RWPE1 (cell line): ENCODE data around the gene DAGLB.
"Not testable (repeated sequence)": the region's sequence is repeated elsewhere in the genome, so short reads cannot be mapped to it uniquely, and the experiment has no call there.

Source experiments
- CTCF ChIA-PET: fragments of 350-600 bp; sonication (Branson Sonifier 250); formaldehyde crosslinking; extraction: SDS; loops from one replicate; lab custom pipeline; 2021; lab: Yijun Ruan, JAX
- POLR2A ChIA-PET: fragments of 400-600 bp; formaldehyde crosslinking; extraction: SDS; loops from one replicate; lab custom pipeline; 2020; ENCODE audit warnings: antibody characterized with exemption; ENCODE audit not compliant: low non-redundant PET; lab: Yijun Ruan, JAX
- DNase-seq: peaks from one replicate; pipeline ENCODE4 v3.0.0; 2012; ENCODE audit warnings: low spot score
- H3K27ac ChIP-seq: fragments of 450-650 bp; 2 replicates; pipeline ENCODE4 v1.5.1; 2017
- CTCF ChIP-seq: fragments of 450-650 bp; conservative IDR thresholded peaks from 2 replicates; pipeline ENCODE4 v1.5.1; 2017; ENCODE audit warnings: low read depth, mild to moderate bottlenecking

The DAGLB gene

GRCh38 chr7:6465862-6466261 lies 18.1 kb upstream of the DAGLB start:
- no peak overlapping the region for H3K27ac ChIP-seq
- no peak for TF ChIP-seq CTCF
- ChIA-PET CTCF (interaction anchor here (0.6 kb wide), 1 partner anchor 785 kb away, joined by 6 read pairs; no protein-coding TSS in a partner anchor), POLR2A (no interaction called here)
- no peak for DNase-seq

- DNase-seq, CTCF ChIA-PET, POLR2A ChIA-PET: not testable (repeated sequence)
These were observed 15.9 kb upstream of the DAGLB start for GRCh38 chr7:6463609-6464008.

GRCh38 chr7:6461946-6462550 lies 14.3 kb upstream of the DAGLB start:
- TF ChIP-seq CTCF = no peak
- no peak overlapping the region for H3K27ac ChIP-seq
- CTCF ChIA-PET = no interaction called here
- DNase-seq = no peak
- POLR2A ChIA-PET = no interaction called here

More at GRCh38 chr7:6463609-6464008, 15.9 kb upstream of the DAGLB start:
- H3K27ac ChIP-seq = not testable (repeated sequence)

- ChIA-PET CTCF (interaction anchor here (0.7 kb wide), 1 partner anchor 17 kb away, joined by 4 read pairs; no protein-coding TSS in a partner anchor), POLR2A (interaction anchor here (0.6 kb wide), 1 partner anchor 13 kb away, joined by 10 read pairs; the partner anchor contains the start of gene DAGLB)
- no peak overlapping the region for H3K27ac ChIP-seq
- no peak for DNase-seq
- no peak for TF ChIP-seq CTCF
These were observed 13.3 kb upstream of the DAGLB start for GRCh38 chr7:6460990-6461584.

GRCh38 chr7:6460303-6460702 lies 12.5 kb upstream of the DAGLB start:
- no peak for TF ChIP-seq CTCF
- CTCF ChIA-PET = no interaction called here
- DNase-seq = no peak
- POLR2A ChIA-PET = no interaction called here
- H3K27ac ChIP-seq = peak overlapping the region; percentile 23

- DNase-seq, POLR2A ChIA-PET: not testable (repeated sequence)
- CTCF ChIA-PET = interaction anchor here (0.6 to 0.7 kb wide), 2 partner anchors 13 to 29 kb away, joined by 3 to 4 read pairs; no protein-coding TSS in a partner anchor
These were observed 10.9 kb upstream of the DAGLB start for GRCh38 chr7:6458676-6459075.

GRCh38 chr7:6453734-6454133 lies 6.0 kb upstream of the DAGLB start:
- POLR2A ChIA-PET = interaction anchor here (0.6 kb wide), 1 partner anchor 185 kb away, joined by 3 read pairs; no protein-coding TSS in a partner anchor
- H3K27ac ChIP-seq = peak overlapping the region; percentile 66
- no peak for TF ChIP-seq CTCF
- peak; percentile 95 for DNase-seq
- CTCF ChIA-PET = interaction anchor here (0.6 kb wide), 1 partner anchor 60 kb away, joined by 3 read pairs; no protein-coding TSS in a partner anchor

More at GRCh38 chr7:6458676-6459075, 10.9 kb upstream of the DAGLB start:
- H3K27ac ChIP-seq = not testable (repeated sequence)
